ENCODE data around the gene GSN. TPM values are rescaled to one million over a fixed set of nuclear protein-coding genes. Genes with fewer than 3 reads are reported as not detected.

GSN gene
- total and polyA plus RNA-seq, 8 donors, result 215 to 909 (median 531) TPM

GRCh38 chr9:121359351-121360294, 91.7 kb downstream of the GSN start:
- peak overlapping the region in 4 of 5 donors; percentile 71 to 95 (median 88) for H3K27ac ChIP-seq
- peaks cover 37 to 98% (median 74%) of the 10 kb centered on the region in 4 donors for H3K4me1 ChIP-seq
- H3K36me3 ChIP-seq, result peaks cover 0 to 14% (median 4%) of the 10 kb centered on the region in 4 donors
- WGBS, 5 donors, result 69 to 86% (median 81%) methylated on average over 3 of the region's 3 CpGs
- TF ChIP-seq EP300 (IDR thresholded peaks at IDR 0.05) (no peak), POLR2A (IDR thresholded peaks at IDR 0.05) (no peak), POLR2AphosphoS5 (IDR thresholded peaks at IDR 0.05) (no peak), CTCF (IDR thresholded peaks at IDR 0.05) (no peak)
- DNase-seq, result no peak
- H3K27me3 ChIP-seq, result no peaks in the 10 kb centered on the region
- H3K9me3 ChIP-seq, result no peaks in the 10 kb centered on the region
- intact Hi-C loops (cut with DNase I; ENCODE audit: low total_unique reads), result no loop called here
- no peak overlapping the region for H3K4me3 ChIP-seq

DNA sequence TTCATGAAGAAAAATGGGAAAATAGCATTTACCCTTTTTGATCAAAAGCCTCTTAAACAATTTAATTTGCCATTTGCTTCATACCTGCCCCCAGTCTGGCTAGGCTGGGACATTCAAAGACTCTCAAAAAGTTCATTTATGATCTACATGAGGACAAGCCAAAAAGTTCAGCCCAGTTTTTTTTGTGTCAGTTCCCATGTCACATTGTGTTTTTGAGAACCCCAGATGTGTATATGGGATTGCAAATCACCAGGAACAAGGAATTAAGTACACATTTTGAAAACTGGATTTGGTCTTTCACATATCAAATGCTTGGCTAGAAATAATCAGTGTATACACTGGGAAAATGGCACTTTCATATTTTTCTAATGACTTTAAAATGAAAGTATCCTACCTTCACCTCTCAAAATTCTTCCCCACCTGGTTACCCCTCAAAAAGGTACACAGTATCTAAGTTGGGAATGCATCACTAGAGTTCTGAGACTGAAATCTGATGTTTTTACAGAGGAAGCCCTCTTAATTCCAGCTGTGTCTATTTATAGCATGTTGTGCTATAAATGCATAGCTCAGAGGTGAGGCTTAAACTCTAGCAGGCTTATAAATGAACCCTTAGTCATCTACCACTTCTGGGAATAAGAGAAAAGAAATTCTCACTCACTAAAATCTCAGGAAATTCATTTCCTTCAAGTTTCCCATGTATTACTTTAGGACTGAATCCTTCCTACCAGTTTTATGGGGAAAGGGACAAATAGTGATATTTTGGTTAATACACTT, 92.8 kb downstream of the GSN start:
- peaks cover 0 to 8% (median under 1%) of the 10 kb centered on the region in 4 donors for H3K36me3 ChIP-seq
- H3K4me3 ChIP-seq, result no peak overlapping the region
- H3K27ac ChIP-seq, result peak overlapping the region in 4 of 5 donors; percentile 71 to 95 (median 88)
- no peaks in the 10 kb centered on the region for H3K27me3 ChIP-seq
- peaks cover 29 to 98% (median 74%) of the 10 kb centered on the region in 4 donors for H3K4me1 ChIP-seq
- no peak for TF ChIP-seq POLR2A (IDR thresholded peaks at IDR 0.05)
- no peak for TF ChIP-seq CTCF (IDR thresholded peaks at IDR 0.05)
- TF ChIP-seq POLR2AphosphoS5 (IDR thresholded peaks at IDR 0.05), result no peak
- TF ChIP-seq EP300 (IDR thresholded peaks at IDR 0.05), result no peak
- intact Hi-C loops (cut with DNase I; ENCODE audit: low total_unique reads), result no loop called here
- DNase-seq, result peak in 1 of 2 donors; percentile 59
- H3K9me3 ChIP-seq, result no peaks in the 10 kb centered on the region

DNA sequence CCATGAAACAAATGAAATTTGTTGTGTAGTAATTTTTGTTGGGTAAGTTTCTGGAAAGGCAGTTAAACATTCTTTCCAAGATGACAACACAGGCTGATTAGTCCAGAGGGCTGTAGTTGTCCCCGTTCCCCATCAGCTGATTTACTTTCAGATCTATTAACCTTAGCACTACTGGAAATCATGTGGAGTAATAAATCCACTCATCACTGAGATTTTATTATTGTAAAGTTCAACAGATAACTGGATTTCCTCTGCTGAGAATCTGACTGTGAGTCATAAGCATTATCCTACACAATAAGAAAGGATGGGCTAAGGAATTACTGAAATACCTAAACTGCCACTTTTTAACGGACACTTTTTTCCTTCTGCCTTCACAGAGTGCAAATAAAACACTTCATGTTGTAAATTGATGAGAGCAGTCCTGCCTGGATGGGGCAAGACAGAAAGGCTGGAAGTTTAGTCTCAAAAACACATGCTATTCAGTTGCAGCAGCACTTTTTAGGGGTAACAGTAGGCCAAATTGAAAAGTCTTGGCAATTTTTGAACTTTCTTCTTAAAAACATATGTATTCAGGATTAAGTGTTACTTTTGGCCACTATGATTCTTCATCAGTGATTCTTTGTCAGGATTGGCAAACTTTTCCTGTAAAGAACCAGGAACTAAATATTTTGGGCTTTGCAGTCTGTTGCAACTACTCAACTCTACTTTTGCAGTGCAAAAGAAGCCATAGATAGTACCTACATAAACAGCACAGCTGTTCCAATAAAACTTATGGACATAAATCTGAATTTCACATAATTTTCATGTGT, 95.1 kb downstream of the GSN start:
- Histone ChIP-seq H3K4me1 (peaks cover 26 to 99% (median 74%) of the 10 kb centered on the region in 4 donors), H3K4me3 (peak overlapping the region in 2 of 4 donors; percentile 1 to 72), H3K27ac (peak overlapping the region in 4 of 5 donors; percentile 71 to 95 (median 88)), H3K9me3 (no peaks in the 10 kb centered on the region), H3K27me3 (no peaks in the 10 kb centered on the region), H3K36me3 (no peaks in the 10 kb centered on the region)
- TF ChIP-seq EP300 (IDR thresholded peaks at IDR 0.05) (no peak), CTCF (IDR thresholded peaks at IDR 0.05) (no peak), POLR2A (IDR thresholded peaks at IDR 0.05) (no peak), POLR2AphosphoS5 (IDR thresholded peaks at IDR 0.05) (peak in 1 of 3 donors; percentile 48)
- intact Hi-C loops (cut with DNase I; ENCODE audit: low total_unique reads), result no loop called here
- WGBS, 5 donors, result 16 to 43% (median 38%) methylated on average over 2 of the region's 2 CpGs
- peak in 1 of 2 donors; percentile 50 for DNase-seq
